NCI-H2171 treated with DMSO at 0.1 percent for 48 hours (cell line): ENCODE data around the gene UNC93A.
"Not testable (repeated sequence)": the region's sequence is repeated elsewhere in the genome, so short reads cannot be mapped to it uniquely, and the experiment has no call there.

ENCODE experiments used
- DNase-seq: peaks from one replicate; lab custom pipeline; 2025; lab: John Stamatoyannopoulos, UW

Gene UNC93A

GRCh38 chr6:167309355-167310192 is 18.5 kb downstream of the UNC93A start:
- not testable (repeated sequence) for DNase-seq

DNA sequence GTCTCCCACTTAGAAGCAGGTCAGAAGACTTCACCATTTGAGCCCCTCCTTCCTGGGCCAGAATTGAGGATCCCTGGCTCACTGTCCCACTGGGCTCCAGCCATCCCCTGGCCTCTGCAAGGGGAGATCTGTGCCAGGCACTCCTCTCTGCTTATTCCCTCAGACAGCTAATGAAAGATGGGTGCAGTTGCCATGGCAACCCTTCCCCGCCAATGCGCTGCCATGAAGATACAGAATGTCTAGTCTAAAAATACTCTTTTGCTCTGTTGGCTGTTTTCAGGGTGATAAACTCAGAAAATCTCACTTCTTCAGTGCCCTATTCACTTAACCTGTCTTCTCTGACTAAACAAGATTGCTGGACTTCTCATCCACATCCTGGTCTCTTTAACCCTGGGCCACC is 20.2 kb downstream of the UNC93A start:
- DNase-seq, result no peak

- DNase-seq, result not testable (repeated sequence)
Measured at GRCh38 chr6:167311691-167312090, 20.6 kb downstream of the UNC93A start.

DNA sequence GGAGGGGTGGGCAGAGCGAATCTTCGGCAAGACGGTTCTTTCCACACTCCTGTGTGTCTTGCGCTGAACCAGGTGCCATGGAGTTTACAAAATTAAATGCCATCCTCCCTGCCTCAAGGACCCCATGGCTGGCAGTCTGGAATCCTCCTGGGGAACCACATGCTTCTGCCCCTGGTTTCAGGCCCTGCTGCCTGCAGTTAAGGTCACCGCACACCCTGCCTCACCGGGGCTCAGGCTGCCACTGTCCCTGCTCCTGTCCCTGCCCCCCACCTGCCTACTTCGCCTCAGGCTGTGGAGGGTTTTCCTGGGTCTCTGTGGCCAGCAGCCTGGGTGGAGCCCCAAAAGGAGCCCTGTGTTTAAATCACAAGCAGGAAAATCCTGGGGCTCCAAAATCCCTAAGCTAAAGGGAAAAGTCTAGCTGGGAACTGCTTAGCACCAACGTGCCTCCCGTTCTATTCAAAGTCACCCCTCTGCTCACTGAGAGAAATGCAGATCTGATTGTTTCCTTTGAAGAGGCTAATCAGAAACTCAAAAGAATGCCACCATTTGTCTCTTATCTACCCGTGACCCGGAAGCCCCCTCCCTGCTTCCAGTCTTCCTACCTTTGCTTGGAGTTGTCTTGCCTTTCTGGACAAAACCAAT is 23.2 kb downstream of the UNC93A start:
- DNase-seq, result no peak

- DNase-seq, result no peak
Measured at GRCh38 chr6:167317172-167317571, 26.1 kb downstream of the UNC93A start.

DNA sequence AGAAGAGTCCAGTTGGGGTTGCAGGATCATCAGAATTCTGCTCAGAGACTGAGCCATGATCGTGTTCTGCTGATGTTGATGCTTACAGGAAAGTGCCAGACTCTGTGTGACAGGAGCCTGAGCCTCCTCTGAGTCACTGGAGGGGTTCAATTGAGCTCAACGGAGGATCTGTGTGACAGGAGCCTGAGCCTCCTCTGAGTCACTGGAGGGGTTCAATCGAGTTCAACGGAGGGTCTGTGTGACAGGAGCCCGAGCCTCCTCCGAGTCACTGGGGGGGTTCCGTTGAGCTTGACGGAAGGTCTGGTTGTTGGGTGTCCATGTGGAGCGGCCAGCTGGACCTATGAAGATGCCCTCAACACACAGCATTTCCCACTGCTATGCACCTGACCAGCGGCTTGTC is 27.2 kb downstream of the UNC93A start:
- DNase-seq, result not testable (repeated sequence)

DNA sequence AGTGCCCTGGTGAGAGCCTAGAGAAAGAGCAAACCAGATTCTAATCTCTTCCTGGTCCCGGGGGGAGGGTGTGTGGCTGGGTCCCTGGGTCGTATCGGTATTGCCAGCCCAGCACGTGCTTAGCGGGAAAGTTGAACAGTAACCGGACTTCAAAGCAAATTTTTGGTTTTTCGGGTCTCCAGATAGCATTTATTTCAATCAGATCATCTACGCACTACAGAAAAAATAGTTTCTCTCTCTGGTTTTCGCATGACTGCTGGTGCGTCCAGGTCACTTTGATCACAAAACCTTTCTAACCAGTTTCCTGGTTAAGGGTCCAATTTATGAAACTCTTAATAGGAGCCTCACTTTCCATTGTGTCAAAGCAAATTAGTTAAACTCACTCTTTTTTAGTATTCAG is 27.7 kb downstream of the UNC93A start:
- not testable (repeated sequence) for DNase-seq

GRCh38 chr6:167319856-167320753 is 29.0 kb downstream of the UNC93A start:
- DNase-seq, result not testable (repeated sequence)

DNA sequence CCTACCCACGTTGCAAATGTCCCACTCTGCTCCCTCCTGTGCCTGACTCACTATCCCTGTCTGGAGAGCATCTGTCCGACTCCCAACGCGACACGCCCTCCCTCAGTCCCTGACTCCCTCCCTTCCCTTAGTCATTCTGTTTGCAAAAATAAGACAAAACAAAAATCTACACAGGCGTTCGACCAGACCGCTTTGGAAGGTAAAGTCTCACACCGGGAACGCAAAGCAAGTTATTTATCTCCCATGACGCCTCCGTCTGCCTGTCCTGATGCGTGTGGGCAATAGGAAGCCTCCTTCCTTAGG is 29.6 kb downstream of the UNC93A start:
- not testable (repeated sequence) for DNase-seq

DNA sequence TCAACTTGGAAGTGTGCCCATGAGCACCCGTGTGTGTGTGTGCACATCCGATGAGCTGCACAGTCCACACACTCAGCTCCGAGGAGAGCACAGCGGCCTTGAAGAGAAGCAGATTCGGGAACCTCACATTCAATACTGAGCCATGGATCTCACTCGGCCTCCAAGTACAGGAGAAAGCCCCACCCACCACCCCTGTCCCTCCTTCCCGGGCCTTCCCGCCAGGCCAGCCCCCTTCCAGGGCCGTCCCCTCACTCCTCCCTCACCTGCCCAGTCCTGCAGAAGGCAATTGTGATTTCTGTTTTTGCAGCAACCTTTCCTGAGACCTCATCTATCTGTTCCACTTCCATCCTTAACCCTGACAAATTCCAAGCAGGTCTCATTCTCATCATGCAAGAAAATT is 30.1 kb downstream of the UNC93A start:
- not testable (repeated sequence) for DNase-seq

- no peak for DNase-seq
Measured at GRCh38 chr6:167323111-167323510, 32.0 kb downstream of the UNC93A start.

DNA sequence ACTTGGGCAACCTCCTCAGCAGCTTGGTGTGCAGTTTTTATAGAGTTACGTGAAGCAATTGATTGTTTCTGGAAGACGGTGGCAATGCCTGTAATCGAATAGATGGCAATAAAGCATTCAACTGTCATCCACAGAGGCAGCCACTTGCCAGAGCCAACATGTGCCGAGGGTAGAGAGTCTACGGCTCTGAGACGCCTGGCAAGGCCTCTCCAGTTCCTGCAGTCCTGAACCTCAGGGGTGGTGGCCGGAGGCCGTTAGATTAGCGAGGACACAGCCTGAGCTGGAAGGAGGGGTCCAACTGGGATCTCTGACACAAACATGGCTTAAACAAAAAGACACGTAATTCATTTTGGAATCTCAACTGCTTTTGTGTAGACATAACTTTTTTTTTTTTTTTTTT is 33.0 kb downstream of the UNC93A start:
- no peak for DNase-seq

DNA sequence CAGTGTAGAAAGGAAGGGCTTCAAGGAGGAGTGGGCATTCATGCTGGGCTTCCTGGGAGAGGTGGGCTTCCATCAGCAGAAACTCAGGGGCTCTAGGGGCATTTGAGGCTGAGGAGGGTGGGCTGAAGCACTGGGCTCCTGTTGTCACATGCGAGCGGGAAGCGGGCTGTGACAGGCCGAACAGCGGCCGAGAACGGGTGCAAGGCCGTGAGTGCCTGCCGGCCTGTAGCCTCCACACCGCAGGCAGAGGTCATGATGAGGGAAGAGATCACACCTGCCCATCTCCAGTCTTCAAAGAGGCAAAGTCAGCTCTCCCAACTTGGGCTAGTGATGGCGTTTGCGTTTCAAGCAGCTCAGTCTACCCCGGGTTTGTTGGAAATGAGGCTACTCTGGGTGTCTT is 34.7 kb downstream of the UNC93A start:
- no peak for DNase-seq

DNA sequence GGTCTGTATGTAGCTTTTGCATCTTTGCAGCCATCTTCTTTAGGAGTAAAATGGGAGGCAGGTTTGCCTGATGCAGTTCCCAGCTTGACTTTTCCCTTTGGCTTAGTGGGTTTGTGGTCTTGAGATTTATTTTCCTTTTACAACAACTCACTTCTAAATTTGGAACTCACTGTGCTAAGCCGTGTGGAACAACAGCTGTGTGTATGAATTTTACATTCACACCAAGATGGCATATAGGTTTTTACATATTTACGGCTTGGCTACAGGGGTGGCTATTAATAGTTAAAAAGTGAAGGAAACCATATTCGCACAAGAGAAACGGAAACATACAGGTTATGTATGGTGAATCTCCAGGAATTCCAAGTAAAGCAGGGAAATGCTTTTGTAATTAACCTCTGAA is 36.3 kb downstream of the UNC93A start:
- DNase-seq, result no peak

- no peak for DNase-seq
Measured at GRCh38 chr6:167328086-167328485, 37.0 kb downstream of the UNC93A start.

DNA sequence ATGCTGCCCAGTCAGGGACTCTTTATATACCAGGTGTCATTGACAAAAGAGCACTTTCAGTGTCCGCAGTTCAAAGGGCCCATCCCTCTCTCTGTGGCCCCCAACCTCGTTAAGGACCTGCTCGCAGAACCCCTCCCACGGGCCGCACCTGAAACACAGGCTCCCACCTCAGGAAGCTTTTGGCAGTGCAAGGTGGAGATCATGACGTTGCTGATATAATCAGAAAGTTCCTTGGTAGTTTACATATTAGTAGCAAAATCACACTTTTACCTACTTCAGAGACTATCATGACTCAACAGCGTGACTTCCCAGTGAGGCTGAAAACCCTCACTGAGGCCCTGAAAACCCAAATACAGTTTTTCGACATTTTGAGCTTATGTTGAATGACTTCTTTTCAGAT is 37.9 kb downstream of the UNC93A start:
- no peak for DNase-seq

DNA sequence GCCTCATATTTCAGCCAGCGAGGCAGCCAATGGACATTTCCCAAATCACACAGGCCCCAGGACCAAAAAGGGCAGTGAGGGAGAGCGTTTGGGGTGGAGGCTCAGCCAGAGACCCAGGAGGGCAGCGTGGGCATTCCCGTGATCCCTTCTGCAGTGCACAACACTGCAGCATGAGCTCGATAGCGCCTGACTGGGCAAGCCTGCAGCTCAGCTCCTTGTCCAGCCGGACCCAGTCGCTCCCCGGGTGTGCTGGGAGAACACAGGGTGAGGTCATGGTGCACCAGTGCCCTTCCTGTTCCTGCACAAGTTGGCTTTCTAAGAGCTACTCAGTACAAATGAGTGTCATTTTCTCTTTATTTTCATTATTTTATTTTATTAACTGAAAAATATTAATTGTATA is 39.6 kb downstream of the UNC93A start:
- DNase-seq, result no peak

DNA sequence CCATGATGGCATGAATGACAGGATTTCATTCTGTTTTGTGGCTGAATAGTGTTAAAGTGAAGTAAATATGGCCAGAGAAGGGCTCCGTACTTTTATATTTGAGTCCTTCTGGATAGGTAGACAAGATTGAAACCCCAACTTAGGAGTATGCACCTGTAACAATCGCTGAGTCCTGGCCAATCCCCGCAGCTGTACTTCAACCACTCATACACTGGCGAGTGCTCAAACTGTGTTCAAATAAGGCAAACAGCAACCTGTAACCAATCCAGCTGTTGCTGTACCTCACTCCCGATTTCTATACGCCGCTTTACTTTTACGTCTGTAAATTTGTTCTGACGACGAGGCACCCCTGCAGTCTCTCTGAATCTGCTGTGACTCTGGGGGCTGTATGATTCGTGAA is 40.5 kb downstream of the UNC93A start:
- no peak for DNase-seq

- no peak for DNase-seq
Measured at GRCh38 chr6:167336844-167337630, 45.9 kb downstream of the UNC93A start.

- no peak for DNase-seq
Measured at GRCh38 chr6:167337675-167338449, 46.7 kb downstream of the UNC93A start.

- DNase-seq, result no peak
Measured at GRCh38 chr6:167338541-167339117, 47.5 kb downstream of the UNC93A start.
